Stomach smooth muscle (tissue), 2 donors: Measurements from ENCODE around the gene DPH6.

ENCODE experiments used
- H3K27ac ChIP-seq: one replicate; pipeline ENCODE4 v1.7.0; 2013; ENCODE audit warnings: mild to moderate bottlenecking, low read length, inconsistent platforms
- H3K27me3 ChIP-seq, 2 donors: one replicate each; pipeline ENCODE4 v1.7.0; 2013; ENCODE audit warnings: low read length in 2 of 2; ENCODE audit not compliant: insufficient read depth in 2 of 2, control insufficient read depth in 1 of 2
- H3K36me3 ChIP-seq, 2 donors: one replicate each; pipeline ENCODE4 v1.7.0; 2013; ENCODE audit warnings: low read length in 2 of 2; ENCODE audit not compliant: control insufficient read depth in 2 of 2, insufficient read depth in 2 of 2
- H3K4me1 ChIP-seq: one replicate; pipeline ENCODE4 v1.7.0; 2013; ENCODE audit warnings: low read length; ENCODE audit not compliant: control insufficient read depth, insufficient read depth
- H3K4me3 ChIP-seq, 2 donors: one replicate each; pipeline ENCODE4 v1.7.0; 2013; ENCODE audit warnings: low read length in 2 of 2
- H3K9ac ChIP-seq, 2 donors: one replicate each; pipeline ENCODE4 v1.7.0; 2013; ENCODE audit warnings: low read length in 2 of 2, mild to moderate bottlenecking in 1 of 2
- H3K9me3 ChIP-seq, 2 donors: one replicate each; pipeline ENCODE4 v1.7.0; 2013; ENCODE audit warnings: low read length in 2 of 2; ENCODE audit not compliant: control insufficient read depth in 2 of 2
- donor health status: healthy.
- donor health status: Pancreatic carcinoma.

The DPH6 gene

GRCh38 chr15:35507932-35508638 lies 37.9 kb downstream of the DPH6 start:
- Histone ChIP-seq H3K27ac (no peak overlapping the region), H3K9me3 (no peaks in the 10 kb centered on the region), H3K9ac (no peak overlapping the region), H3K4me1 (no peaks in the 10 kb centered on the region), H3K4me3 (no peak overlapping the region), H3K36me3 (no peaks in the 10 kb centered on the region), H3K27me3 (no peaks in the 10 kb centered on the region)

- H3K9me3 ChIP-seq: no peaks in the 10 kb centered on the region
- H3K27me3 ChIP-seq: no peaks in the 10 kb centered on the region
- no peaks in the 10 kb centered on the region for H3K4me1 ChIP-seq
- no peak overlapping the region for H3K27ac ChIP-seq
- no peak overlapping the region for H3K9ac ChIP-seq
- no peaks in the 10 kb centered on the region for H3K36me3 ChIP-seq
- no peak overlapping the region for H3K4me3 ChIP-seq
Measured at GRCh38 chr15:35506272-35506870, 39.6 kb downstream of the DPH6 start.

- Histone ChIP-seq H3K9ac (no peak overlapping the region), H3K4me3 (no peak overlapping the region), H3K27ac (no peak overlapping the region), H3K4me1 (no peaks in the 10 kb centered on the region), H3K9me3 (no peaks in the 10 kb centered on the region), H3K36me3 (no peaks in the 10 kb centered on the region), H3K27me3 (no peaks in the 10 kb centered on the region)
Measured at GRCh38 chr15:35505809-35506208, 40.2 kb downstream of the DPH6 start.

- H3K4me1 ChIP-seq: no peaks in the 10 kb centered on the region
- H3K27me3 ChIP-seq: no peaks in the 10 kb centered on the region
- H3K9me3 ChIP-seq: no peaks in the 10 kb centered on the region
- no peak overlapping the region for H3K9ac ChIP-seq
- H3K36me3 ChIP-seq: no peaks in the 10 kb centered on the region
- H3K27ac ChIP-seq: no peak overlapping the region
- no peak overlapping the region for H3K4me3 ChIP-seq
Measured at GRCh38 chr15:35505141-35505540, 40.8 kb downstream of the DPH6 start.

- H3K27ac ChIP-seq: no peak overlapping the region
- H3K9me3 ChIP-seq: no peaks in the 10 kb centered on the region
- H3K9ac ChIP-seq: no peak overlapping the region
- H3K36me3 ChIP-seq: no peaks in the 10 kb centered on the region
- no peaks in the 10 kb centered on the region for H3K4me1 ChIP-seq
- H3K27me3 ChIP-seq: no peaks in the 10 kb centered on the region
- H3K4me3 ChIP-seq: no peak overlapping the region
Measured at GRCh38 chr15:35499723-35500122, 46.2 kb downstream of the DPH6 start.

GRCh38 chr15:35496585-35496984 lies 49.4 kb downstream of the DPH6 start:
- Histone ChIP-seq H3K36me3 (no peaks in the 10 kb centered on the region), H3K9ac (no peak overlapping the region), H3K27me3 (no peaks in the 10 kb centered on the region), H3K4me3 (no peak overlapping the region), H3K27ac (no peak overlapping the region), H3K9me3 (no peaks in the 10 kb centered on the region), H3K4me1 (no peaks in the 10 kb centered on the region)

- Histone ChIP-seq H3K4me1 (no peaks in the 10 kb centered on the region), H3K4me3 (no peak overlapping the region), H3K9me3 (no peaks in the 10 kb centered on the region), H3K27ac (no peak overlapping the region), H3K9ac (no peak overlapping the region), H3K27me3 (no peaks in the 10 kb centered on the region), H3K36me3 (no peaks in the 10 kb centered on the region)
Measured at GRCh38 chr15:35495080-35495479, 50.9 kb downstream of the DPH6 start.

GRCh38 chr15:35491999-35492398 lies 54.0 kb downstream of the DPH6 start:
- Histone ChIP-seq H3K9ac (no peak overlapping the region), H3K27me3 (no peaks in the 10 kb centered on the region), H3K36me3 (no peaks in the 10 kb centered on the region), H3K4me3 (no peak overlapping the region), H3K4me1 (no peaks in the 10 kb centered on the region), H3K27ac (no peak overlapping the region), H3K9me3 (no peaks in the 10 kb centered on the region)

- Histone ChIP-seq H3K4me3 (no peak overlapping the region), H3K27ac (no peak overlapping the region), H3K27me3 (no peaks in the 10 kb centered on the region), H3K9ac (no peak overlapping the region), H3K9me3 (no peaks in the 10 kb centered on the region), H3K4me1 (no peaks in the 10 kb centered on the region), H3K36me3 (no peaks in the 10 kb centered on the region)
Measured at GRCh38 chr15:35491173-35491572, 54.8 kb downstream of the DPH6 start.

GRCh38 chr15:35490511-35490910 lies 55.5 kb downstream of the DPH6 start:
- Histone ChIP-seq H3K27me3 (no peaks in the 10 kb centered on the region), H3K36me3 (no peaks in the 10 kb centered on the region), H3K4me3 (no peak overlapping the region), H3K27ac (no peak overlapping the region), H3K9ac (no peak overlapping the region), H3K9me3 (no peaks in the 10 kb centered on the region), H3K4me1 (no peaks in the 10 kb centered on the region)

GRCh38 chr15:35487417-35487816 lies 58.5 kb downstream of the DPH6 start:
- no peak overlapping the region for H3K4me3 ChIP-seq
- H3K9me3 ChIP-seq: peaks cover 0 to 2% of the 10 kb centered on the region in 2 donors
- no peak overlapping the region for H3K27ac ChIP-seq
- H3K36me3 ChIP-seq: no peaks in the 10 kb centered on the region
- no peaks in the 10 kb centered on the region for H3K4me1 ChIP-seq
- H3K9ac ChIP-seq: no peak overlapping the region
- H3K27me3 ChIP-seq: no peaks in the 10 kb centered on the region
